Neural cell (in vitro differentiated cells): Measurements from ENCODE around the gene CLDN7. TPM values are rescaled to one million over a fixed set of nuclear protein-coding genes. Genes with fewer than 3 reads are reported as not detected.

Experiments used
- H2AFZ ChIP-seq: fragments of 200-600, 300-800 bp; sonication (generic), shearing (Covaris generic); 2 replicates; pipeline ENCODE4 v1.6.0; 2014; ENCODE audit warnings: low read depth, mild to moderate bottlenecking, antibody characterized with exemption, low read length, moderate library complexity
- H3F3A ChIP-seq: fragments of 200-600 bp; shearing (Covaris generic); 2 replicates; pipeline ENCODE4 v1.6.1; 2016; ENCODE audit warnings: mild to moderate bottlenecking, moderate library complexity, mixed read lengths, antibody characterized with exemption, low read length; ENCODE audit not compliant: insufficient read depth, poor library complexity, severe bottlenecking
- H3K27ac ChIP-seq: fragments of 200-600, 300-800 bp; sonication (generic), shearing (Covaris generic); 2 replicates; pipeline ENCODE4 v1.5.1; 2014; ENCODE audit warnings: mild to moderate bottlenecking, low read length, moderate library complexity
- H3K27me3 ChIP-seq: fragments of 300-800, 200-600 bp; sonication (generic), shearing (Covaris generic); 2 replicates; pipeline ENCODE4 v1.6.0; 2014; ENCODE audit warnings: mild to moderate bottlenecking, low read depth, low read length, moderate library complexity; ENCODE audit not compliant: insufficient read depth
- H3K36me3 ChIP-seq: fragments of 300-800, 200-600 bp; sonication (generic), shearing (Covaris generic); 2 replicates; pipeline ENCODE4 v1.5.1; 2014; ENCODE audit warnings: mild to moderate bottlenecking, antibody characterized with exemption, low read length, moderate library complexity; ENCODE audit not compliant: insufficient read depth
- H3K4me2 ChIP-seq: fragments of 300-800, 200-600 bp; sonication (generic), shearing (Covaris generic); 2 replicates; pipeline ENCODE4 v1.6.0; 2014; ENCODE audit warnings: mild to moderate bottlenecking, low read length
- H3K4me3 ChIP-seq: fragments of 300-800, 200-600 bp; sonication (generic), shearing (Covaris generic); 2 replicates; pipeline ENCODE4 v1.5.1; 2014; ENCODE audit warnings: mild to moderate bottlenecking, low read length, moderate library complexity
- H3K79me2 ChIP-seq: fragments of 200-600 bp; shearing (Covaris generic); replicated peaks from 2 replicates; pipeline ENCODE4 v1.6.0; 2014; ENCODE audit warnings: mild to moderate bottlenecking, low read length, moderate library complexity; ENCODE audit not compliant: insufficient read depth
- H3K9ac ChIP-seq: fragments of 300-800, 200-600 bp; sonication (generic), shearing (Covaris generic); 2 replicates; pipeline ENCODE4 v1.6.1; 2016; ENCODE audit warnings: mild to moderate bottlenecking, low read length, mixed read lengths
- H3K9me2 ChIP-seq: fragments of 200-600 bp; shearing (Covaris generic); 2 replicates; pipeline ENCODE4 v1.6.1; 2016; ENCODE audit warnings: mild to moderate bottlenecking, low read length, mixed read lengths; ENCODE audit not compliant: insufficient read depth
- H3K9me3 ChIP-seq: fragments of 200-600, 300-800 bp; sonication (generic), shearing (Covaris generic); 2 replicates; pipeline ENCODE4 v1.6.1; 2016; ENCODE audit warnings: mild to moderate bottlenecking, mixed run types, low read length, moderate library complexity, mixed read lengths
- H4K20me1 ChIP-seq: fragments of 200-600 bp; shearing (Covaris generic); 2 replicates; pipeline ENCODE4 v1.6.1; 2016; ENCODE audit warnings: mild to moderate bottlenecking, mixed run types; ENCODE audit not compliant: insufficient read depth
- EP300 ChIP-seq: fragments of 450-650 bp; conservative IDR thresholded peaks from 2 replicates; pipeline ENCODE4 v1.6.1; 2014; ENCODE audit warnings: antibody characterized with exemption, mild to moderate bottlenecking, moderate library complexity; ENCODE audit not compliant: poor library complexity, severe bottlenecking
- EZH2 ChIP-seq: fragments of 200-600, 300-800 bp; shearing (Covaris generic), sonication (generic); IDR thresholded peaks from 2 replicates; pipeline ENCODE4 v1.6.1; 2014; ENCODE audit warnings: antibody characterized with exemption, low read length, borderline replicate concordance, mild to moderate bottlenecking; ENCODE audit not compliant: insufficient read depth, poor library complexity, severe bottlenecking
- MXI1 ChIP-seq: fragments of 450-650 bp; conservative IDR thresholded peaks from 2 replicates; pipeline ENCODE4 v1.6.1; 2014; ENCODE audit warnings: antibody characterized with exemption, mild to moderate bottlenecking; ENCODE audit not compliant: poor library complexity, severe bottlenecking
- POLR2AphosphoS5 ChIP-seq: IDR thresholded peaks from 2 replicates; pipeline ENCODE4 v1.6.1; 2012
- RAD21 ChIP-seq: fragments of 450-650 bp; conservative IDR thresholded peaks from 2 replicates; pipeline ENCODE4 v1.6.1; 2014; ENCODE audit warnings: antibody characterized with exemption, mild to moderate bottlenecking, moderate library complexity
- SMC3 ChIP-seq: fragments of 450-650 bp; conservative IDR thresholded peaks from 2 replicates; pipeline ENCODE4 v1.6.1; 2014; ENCODE audit warnings: antibody characterized with exemption, mild to moderate bottlenecking, moderate library complexity; ENCODE audit not compliant: poor library complexity
- TAF1 ChIP-seq: IDR thresholded peaks from 2 replicates; pipeline ENCODE4 v1.6.1; 2012; ENCODE audit warnings: low read depth
- polyA plus RNA-seq: library from polyadenylated mRNA; depleted of rRNA; stranded (reverse); fragments of >200 nt; gene quantifications from 2 replicates; pipeline ENCODE4 v1.2.3, GENCODE V29; 2014
- TF ChIP-seq, protein P1 (sequence below): IDR thresholded peaks from 2 replicates; pipeline ENCODE4 v1.6.1; 2012; ENCODE audit warnings: borderline replicate concordance
- TF ChIP-seq, protein P2 (sequence below): fragments of 450-650 bp; IDR thresholded peaks from 2 replicates; pipeline ENCODE4 v1.5.1; 2014; ENCODE audit warnings: antibody characterized with exemption, mild to moderate bottlenecking, moderate library complexity; ENCODE audit not compliant: poor library complexity, severe bottlenecking

The CLDN7 gene
- polyA plus RNA-seq, 1 donor from 2014 or later, result 0.27 TPM

DNA sequence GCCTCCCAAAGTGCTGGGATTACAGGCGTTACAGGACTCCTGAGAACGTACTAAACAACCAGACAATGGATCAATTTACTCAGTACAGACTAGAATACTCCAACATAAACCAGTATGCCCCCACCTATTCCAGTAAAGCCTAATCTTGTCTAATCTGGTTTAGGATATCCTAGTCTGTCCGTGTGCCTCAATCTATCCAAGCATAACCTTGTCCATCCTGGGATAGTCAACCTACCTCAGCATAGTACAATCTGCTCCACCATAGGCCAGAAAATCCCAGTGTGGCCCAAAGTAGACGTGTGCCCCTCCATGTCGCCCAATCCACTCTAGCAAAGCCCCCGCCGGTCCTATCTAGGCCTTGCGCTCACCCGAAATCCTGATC is 28.6 kb downstream of the CLDN7 start:
- Histone ChIP-seq H3F3A (peaks cover 3% of the 10 kb centered on the region), H3K9ac (peak overlapping the region; percentile 85), H3K27ac (peak overlapping the region; percentile 88), H3K27me3 (no peaks in the 10 kb centered on the region), H3K36me3 (no peaks in the 10 kb centered on the region), H2AFZ (no peak overlapping the region), H3K79me2 (peaks cover 78% of the 10 kb centered on the region), H3K9me3 (no peaks in the 10 kb centered on the region), H3K4me2 (peak overlapping the region; percentile 83), H3K4me3 (peak overlapping the region; percentile 81), H3K9me2 (no peaks in the 10 kb centered on the region), H4K20me1 (peaks cover 5% of the 10 kb centered on the region)
- no peak for TF ChIP-seq TAF1
- TF ChIP-seq, protein P1, sequence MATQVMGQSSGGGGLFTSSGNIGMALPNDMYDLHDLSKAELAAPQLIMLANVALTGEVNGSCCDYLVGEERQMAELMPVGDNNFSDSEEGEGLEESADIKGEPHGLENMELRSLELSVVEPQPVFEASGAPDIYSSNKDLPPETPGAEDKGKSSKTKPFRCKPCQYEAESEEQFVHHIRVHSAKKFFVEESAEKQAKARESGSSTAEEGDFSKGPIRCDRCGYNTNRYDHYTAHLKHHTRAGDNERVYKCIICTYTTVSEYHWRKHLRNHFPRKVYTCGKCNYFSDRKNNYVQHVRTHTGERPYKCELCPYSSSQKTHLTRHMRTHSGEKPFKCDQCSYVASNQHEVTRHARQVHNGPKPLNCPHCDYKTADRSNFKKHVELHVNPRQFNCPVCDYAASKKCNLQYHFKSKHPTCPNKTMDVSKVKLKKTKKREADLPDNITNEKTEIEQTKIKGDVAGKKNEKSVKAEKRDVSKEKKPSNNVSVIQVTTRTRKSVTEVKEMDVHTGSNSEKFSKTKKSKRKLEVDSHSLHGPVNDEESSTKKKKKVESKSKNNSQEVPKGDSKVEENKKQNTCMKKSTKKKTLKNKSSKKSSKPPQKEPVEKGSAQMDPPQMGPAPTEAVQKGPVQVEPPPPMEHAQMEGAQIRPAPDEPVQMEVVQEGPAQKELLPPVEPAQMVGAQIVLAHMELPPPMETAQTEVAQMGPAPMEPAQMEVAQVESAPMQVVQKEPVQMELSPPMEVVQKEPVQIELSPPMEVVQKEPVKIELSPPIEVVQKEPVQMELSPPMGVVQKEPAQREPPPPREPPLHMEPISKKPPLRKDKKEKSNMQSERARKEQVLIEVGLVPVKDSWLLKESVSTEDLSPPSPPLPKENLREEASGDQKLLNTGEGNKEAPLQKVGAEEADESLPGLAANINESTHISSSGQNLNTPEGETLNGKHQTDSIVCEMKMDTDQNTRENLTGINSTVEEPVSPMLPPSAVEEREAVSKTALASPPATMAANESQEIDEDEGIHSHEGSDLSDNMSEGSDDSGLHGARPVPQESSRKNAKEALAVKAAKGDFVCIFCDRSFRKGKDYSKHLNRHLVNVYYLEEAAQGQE, result no peak
- no peak for TF ChIP-seq SMC3
- TF ChIP-seq EP300, result no peak
- no peak for TF ChIP-seq MXI1
- no peak for TF ChIP-seq RAD21
- TF ChIP-seq, protein P2, sequence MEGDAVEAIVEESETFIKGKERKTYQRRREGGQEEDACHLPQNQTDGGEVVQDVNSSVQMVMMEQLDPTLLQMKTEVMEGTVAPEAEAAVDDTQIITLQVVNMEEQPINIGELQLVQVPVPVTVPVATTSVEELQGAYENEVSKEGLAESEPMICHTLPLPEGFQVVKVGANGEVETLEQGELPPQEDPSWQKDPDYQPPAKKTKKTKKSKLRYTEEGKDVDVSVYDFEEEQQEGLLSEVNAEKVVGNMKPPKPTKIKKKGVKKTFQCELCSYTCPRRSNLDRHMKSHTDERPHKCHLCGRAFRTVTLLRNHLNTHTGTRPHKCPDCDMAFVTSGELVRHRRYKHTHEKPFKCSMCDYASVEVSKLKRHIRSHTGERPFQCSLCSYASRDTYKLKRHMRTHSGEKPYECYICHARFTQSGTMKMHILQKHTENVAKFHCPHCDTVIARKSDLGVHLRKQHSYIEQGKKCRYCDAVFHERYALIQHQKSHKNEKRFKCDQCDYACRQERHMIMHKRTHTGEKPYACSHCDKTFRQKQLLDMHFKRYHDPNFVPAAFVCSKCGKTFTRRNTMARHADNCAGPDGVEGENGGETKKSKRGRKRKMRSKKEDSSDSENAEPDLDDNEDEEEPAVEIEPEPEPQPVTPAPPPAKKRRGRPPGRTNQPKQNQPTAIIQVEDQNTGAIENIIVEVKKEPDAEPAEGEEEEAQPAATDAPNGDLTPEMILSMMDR, result no peak
- no peak for TF ChIP-seq POLR2AphosphoS5
- TF ChIP-seq EZH2, result no peak

DNA sequence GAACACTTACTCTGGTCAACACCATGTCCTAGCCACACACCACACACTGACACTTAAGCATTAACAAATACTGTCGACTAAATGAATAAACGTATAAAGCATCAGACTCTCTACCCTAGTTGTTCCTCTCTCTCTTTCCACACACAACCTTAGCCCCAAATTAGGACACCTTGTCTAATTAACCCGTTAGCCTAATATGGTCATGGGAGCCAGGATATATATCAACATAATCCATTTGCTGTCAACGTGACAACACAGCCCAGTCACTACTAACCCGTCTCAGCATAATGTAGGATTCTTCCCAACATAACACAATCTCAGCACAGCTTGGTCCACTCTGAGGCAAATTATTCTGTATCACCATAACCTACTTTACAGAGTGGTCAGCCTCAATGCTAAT is 30.2 kb downstream of the CLDN7 start:
- Histone ChIP-seq H2AFZ (no peak overlapping the region), H3K27ac (no peak overlapping the region), H3K9ac (no peak overlapping the region), H3F3A (peaks cover under 1% of the 10 kb centered on the region), H3K79me2 (peaks cover 67% of the 10 kb centered on the region), H4K20me1 (peaks cover 5% of the 10 kb centered on the region), H3K4me2 (peak overlapping the region; percentile 70), H3K9me3 (no peaks in the 10 kb centered on the region), H3K9me2 (no peaks in the 10 kb centered on the region), H3K27me3 (no peaks in the 10 kb centered on the region), H3K4me3 (peak overlapping the region; percentile 81), H3K36me3 (no peaks in the 10 kb centered on the region)
- TF ChIP-seq EZH2 (no peak), MXI1 (no peak), EP300 (no peak), POLR2AphosphoS5 (no peak), TAF1 (no peak), RAD21 (no peak), SMC3 (no peak)
- TF ChIP-seq, protein P1, result no peak
- TF ChIP-seq, protein P2, result no peak
